Activated CD4-positive, CD25-positive, alpha-beta regulatory T cell treated with anti-CD3 and anti-CD28 coated beads, Interleukin-2, amount 50 U/mL, for 72 hours (primary cell): ENCODE measurements around the gene LAMA2.

Experiments
- DNase-seq: peaks from one replicate; pipeline ENCODE4 v3.0.0; 2021

The LAMA2 gene

DNA sequence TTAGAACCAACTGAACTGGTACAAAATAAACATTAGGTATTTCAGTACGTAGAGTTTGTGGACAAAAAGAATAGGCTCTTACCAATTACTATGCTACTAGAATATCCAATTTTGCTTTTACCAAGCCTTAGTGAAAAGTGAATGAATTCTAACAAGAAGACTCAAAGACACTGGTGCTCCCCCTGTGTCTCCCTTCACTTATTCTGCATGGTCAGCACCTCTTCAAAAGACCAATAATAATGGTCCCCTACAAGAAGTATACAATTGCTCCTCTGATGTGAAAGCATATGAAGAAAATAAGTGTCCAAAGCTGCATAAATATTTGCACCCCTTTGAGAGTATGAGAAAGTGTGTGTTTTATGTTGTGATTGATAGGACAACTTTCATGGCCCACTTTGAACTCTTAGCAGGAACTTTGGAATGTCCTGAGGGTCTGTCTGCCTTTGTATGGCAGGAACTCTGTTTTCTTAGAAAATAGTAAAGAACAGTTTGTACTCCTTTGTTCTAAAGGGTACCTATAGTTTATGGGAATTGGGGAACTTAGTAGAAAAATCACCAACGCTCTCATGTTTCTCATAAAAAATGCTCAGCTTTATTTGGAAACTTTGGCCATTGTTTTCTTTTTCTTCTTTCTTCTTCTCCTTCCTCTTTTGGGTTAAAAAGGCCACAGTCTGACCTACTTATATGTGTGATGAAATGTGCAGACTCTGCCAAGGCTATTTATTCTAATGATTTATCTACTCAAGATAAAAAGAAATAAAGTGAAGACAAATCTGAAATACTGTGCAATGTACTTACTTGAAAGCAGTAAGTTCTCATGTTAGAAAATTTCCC lies 352.4 kb downstream of the LAMA2 start:
- no peak for DNase-seq

GRCh38 chr6:129236001-129236517 lies 353.1 kb downstream of the LAMA2 start:
- DNase-seq: no peak

DNA sequence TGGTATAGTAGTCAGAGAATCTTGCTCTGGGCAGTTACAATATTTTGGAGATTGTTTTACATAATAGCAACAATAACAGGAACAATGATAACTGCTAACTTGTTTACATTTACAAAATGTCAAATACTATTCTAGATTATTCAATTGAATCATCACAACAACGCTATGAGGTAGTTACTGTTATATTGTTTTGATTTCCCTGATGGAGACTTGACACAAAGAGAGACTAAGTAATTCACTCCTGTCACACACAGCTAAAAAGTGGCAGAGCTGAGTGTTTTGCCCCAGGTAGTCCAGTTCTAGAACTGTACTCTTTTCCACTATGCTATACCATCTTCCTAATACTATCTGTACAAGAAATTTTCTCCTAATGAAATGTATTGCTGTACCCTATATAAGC lies 356.1 kb downstream of the LAMA2 start:
- no peak for DNase-seq

- no peak for DNase-seq
Measured at GRCh38 chr6:129239825-129240491, 357.0 kb downstream of the LAMA2 start.

- no peak for DNase-seq
Measured at GRCh38 chr6:129240492-129240853, 357.5 kb downstream of the LAMA2 start.

DNA sequence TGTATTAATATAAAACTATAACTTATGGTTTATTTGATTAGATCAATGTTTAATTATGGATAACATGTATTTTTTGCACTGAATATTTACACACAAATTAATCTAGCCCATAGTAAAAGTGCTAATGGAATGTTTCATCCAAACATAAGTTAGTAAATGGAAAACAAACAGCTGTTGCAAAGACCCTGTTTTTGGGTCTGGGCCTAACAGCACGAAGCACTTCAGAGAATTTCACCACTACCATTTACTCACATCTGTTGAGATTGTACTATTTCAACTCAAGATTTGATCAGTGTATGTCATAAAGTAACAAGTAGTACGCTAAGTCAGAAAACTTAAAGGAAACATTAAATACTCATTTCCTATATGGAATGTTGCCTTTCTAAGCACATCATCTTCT lies 359.6 kb downstream of the LAMA2 start:
- no peak for DNase-seq

DNA sequence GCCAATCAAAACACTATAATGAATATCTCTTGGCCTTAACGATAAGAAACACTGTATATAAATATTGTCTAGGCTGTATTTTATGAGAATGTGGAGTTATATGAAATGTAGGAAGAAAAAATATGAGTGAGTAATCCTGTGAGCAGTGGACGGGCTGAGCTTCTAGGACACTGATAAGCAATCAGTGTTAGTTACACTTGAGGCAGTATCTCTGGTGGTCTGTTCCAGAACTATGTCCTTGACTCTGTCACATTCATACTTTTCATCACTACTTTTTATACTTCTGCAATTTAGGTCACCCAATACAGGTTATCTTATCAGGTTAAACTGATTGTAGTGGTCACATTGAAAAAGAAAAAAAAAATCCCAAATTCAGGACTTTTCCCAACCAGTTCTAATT lies 360.4 kb downstream of the LAMA2 start:
- DNase-seq: no peak

DNA sequence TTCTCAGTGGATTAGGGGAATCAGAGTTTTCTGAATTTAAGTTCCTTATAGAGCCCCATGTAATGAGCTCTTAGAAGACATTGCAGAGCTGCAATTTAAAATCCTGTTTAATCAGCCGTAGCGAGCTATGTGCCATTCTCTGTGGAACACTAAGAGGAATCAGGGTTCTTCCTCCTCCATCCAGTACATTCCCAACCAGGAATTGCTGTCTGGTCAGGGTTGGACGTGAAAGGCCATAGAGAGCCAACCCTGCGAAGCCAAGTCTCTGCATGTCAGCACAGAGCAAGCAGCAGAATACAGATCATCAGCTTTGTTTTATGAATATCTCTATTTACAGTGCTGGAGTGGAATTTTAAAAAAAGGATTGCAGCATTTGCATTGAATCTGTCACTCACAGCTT lies 366.0 kb downstream of the LAMA2 start:
- DNase-seq: no peak

GRCh38 chr6:129251669-129252376 lies 368.9 kb downstream of the LAMA2 start:
- peak; percentile 30 for DNase-seq

DNA sequence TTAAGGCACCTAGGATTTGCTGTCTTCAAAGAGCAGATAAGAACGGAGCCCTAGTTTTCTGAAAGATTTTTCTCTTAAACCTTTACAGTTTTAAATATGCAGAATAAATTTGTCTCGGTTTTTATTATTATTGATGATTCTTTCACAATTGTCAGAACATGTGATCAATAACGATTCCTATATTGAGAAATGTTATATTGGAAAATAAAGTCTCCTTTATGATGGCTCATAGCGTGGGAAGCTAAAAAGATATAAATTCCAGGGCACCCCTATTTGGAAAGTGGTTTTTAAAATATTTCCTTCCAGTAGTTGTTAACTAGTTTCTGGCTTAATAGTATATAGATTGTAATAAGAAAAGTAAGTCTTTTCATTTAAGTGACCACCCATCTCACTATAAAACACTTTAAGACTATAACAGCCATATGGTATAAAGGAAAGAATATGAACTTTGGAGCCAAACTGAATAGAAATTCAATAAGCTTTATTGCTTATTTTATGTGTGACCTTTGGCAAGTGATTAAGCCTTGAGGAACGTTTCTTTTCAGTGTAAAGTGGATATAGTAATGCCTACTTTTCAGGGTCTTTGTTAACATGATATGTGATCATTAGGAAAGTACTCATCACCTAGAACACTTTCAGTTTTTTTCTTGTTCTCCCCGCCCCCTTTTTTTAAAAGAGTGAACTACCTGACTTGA lies 369.6 kb downstream of the LAMA2 start:
- no peak for DNase-seq

DNA sequence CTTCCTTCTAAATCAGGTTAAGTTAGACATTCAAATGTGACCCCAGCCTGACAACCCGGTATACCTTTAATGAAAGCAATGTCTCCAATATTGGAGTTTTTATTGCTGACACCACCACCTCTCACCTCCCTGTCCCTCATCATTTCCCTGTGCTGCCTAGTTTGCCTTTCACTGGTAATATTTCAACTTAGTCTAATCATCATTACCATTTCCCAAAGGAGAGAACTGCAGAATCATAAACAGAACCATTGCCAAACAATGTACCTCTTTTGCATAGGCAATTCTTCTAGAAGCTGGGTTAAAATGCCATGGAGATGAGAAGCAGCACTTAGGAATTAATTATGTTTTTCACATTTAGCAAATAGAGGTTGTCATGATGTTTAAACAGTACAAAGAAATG lies 370.3 kb downstream of the LAMA2 start:
- no peak for DNase-seq

DNA sequence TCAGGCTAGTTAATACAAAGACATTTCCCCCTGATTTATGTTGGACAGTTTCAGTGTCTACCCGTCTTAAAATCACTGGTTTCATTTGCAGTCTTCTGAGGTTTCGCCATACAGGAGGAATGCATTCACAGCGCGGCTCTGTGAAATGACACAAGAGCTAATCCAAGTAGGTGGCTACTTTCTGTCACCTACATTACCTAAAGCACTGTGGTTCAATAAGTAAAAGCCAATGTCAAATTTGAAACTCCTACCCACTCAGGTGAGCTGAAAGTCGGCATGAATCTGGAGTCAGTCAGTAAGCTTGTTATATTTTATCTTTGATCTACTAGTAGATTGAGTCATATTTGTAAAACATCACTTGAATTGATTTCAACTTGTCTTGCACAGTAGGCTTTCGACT lies 370.8 kb downstream of the LAMA2 start:
- no peak for DNase-seq

GRCh38 chr6:129257196-129257595 lies 374.3 kb downstream of the LAMA2 start:
- no peak for DNase-seq

DNA sequence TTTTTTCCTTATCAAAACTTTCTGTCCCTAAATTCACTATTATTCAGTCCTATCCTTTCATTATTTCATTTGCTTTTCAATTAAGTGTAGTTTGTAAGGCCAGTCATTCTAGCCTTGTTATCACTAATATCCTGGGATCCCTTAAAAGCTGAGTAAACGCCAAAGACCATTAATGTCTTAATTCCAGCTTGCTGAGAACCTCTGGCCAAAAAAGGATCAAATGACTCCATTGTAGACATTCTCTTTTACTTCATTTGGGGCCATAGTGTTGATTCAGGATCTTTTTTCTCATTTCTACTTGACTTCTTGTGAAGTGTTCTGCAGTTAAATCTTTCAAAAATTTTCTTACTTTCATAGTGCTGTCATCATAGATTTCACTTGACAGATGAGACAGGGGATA lies 379.7 kb downstream of the LAMA2 start:
- no peak for DNase-seq

- no peak for DNase-seq
Measured at GRCh38 chr6:129263176-129263575, 380.2 kb downstream of the LAMA2 start.

- no peak for DNase-seq
Measured at GRCh38 chr6:129264480-129265045, 381.6 kb downstream of the LAMA2 start.

- DNase-seq: no peak
Measured at GRCh38 chr6:129267028-129267427, 384.1 kb downstream of the LAMA2 start.

GRCh38 chr6:129269076-129269475 lies 386.1 kb downstream of the LAMA2 start:
- no peak for DNase-seq

GRCh38 chr6:129269891-129270290 lies 387.0 kb downstream of the LAMA2 start:
- DNase-seq: no peak

DNA sequence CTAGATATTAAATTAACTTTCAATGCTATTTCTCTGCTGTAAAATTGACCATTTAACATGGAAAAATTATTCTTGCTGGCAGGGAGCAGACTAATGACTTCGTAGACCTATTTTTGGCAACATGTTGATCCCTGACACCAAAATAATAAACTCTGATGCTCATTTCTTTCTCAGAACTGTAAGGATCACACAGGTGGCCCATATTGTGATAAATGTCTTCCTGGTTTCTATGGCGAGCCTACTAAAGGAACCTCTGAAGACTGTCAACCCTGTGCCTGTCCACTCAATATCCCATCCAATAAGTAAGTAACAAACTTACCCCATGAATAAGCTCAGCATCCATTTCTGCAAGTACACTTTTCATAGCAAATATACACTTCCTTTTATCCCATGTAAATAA lies 387.5 kb downstream of the LAMA2 start:
- DNase-seq: no peak

DNA sequence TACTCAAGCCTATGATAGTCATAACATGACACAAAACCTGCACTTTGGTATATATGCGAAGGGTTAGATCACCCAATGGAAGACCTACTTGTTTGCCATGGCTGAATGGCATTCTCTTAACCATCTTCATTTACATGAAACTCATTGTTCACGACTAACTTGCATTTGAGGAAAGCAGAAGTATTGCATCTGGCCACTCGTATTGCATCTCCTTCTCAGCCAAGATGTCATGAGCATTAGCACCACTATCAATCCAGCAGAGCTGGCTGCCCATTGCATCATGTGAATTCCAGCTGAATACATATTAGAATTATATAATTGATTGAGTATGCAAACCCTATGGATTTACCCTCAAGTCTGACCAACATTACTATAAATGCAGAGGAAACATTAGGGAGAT lies 390.2 kb downstream of the LAMA2 start:
- no peak for DNase-seq

GRCh38 chr6:129276461-129276860 lies 393.5 kb downstream of the LAMA2 start:
- DNase-seq: no peak

GRCh38 chr6:129276986-129277385 lies 394.0 kb downstream of the LAMA2 start:
- DNase-seq: no peak
